Gastrocnemius medialis (tissue), 4 donors: ENCODE measurements around the gene VWA3A.

Experiments
- CTCF ChIP-seq, 5 experiments: fragments of 450-650 bp in 3 of 5; fragments of 200-600 bp in 2 of 5; sonication (generic) in 2 of 5; IDR thresholded peaks in 4 of 5; conservative IDR thresholded peaks in 1 of 5; 1 replicate in 4 of 5; 2 replicates in 1 of 5; pipeline ENCODE4 v1.5.1; 2016 to 2019; ENCODE audit warnings: antibody characterized with exemption in 5 of 5, mild to moderate bottlenecking in 3 of 5, moderate library complexity in 3 of 5
- POLR2A ChIP-seq, 2 donors: fragments of 450-650 bp; IDR thresholded peaks; one replicate each; pipeline ENCODE4 v1.6.1; 2017; ENCODE audit warnings: antibody characterized with exemption in 2 of 2, mild to moderate bottlenecking in 2 of 2, moderate library complexity in 2 of 2

- TF ChIP-seq CTCF (IDR thresholded peaks at IDR 0.05 in 4 of 5, conservative IDR thresholded peaks at IDR 0.05 in 1 of 5): no peak
- no peak for TF ChIP-seq POLR2A (IDR thresholded peaks at IDR 0.05)
Observed at GRCh38 chr16:22081050-22081449, 11.3 kb upstream of the VWA3A start.
